ENCODE results near the gene S100PBP.

Gene S100PBP

GRCh38 chr1:32817159-32817814 lies at the start of gene S100PBP, which contains the start of gene YARS1:
Gene S100PBP, plus strand, starts transcription at chr1:32817653. Its CDS starts 8,447 bp downstream, at chr1:32826100.
Gene YARS1, minus strand, starts transcription at chr1:32817358. Its CDS starts 114 bp downstream, at chr1:32817244.
- DNase-seq, result peak; percentile 99 to 100

GRCh38 chr1:32768110-32768850 lies 49.2 kb upstream of the S100PBP start:
- DNase-seq, result no peak

GRCh38 chr1:32769524-32770220 lies 47.8 kb upstream of the S100PBP start:
- DNase-seq, result no peak

GRCh38 chr1:32770221-32770731 lies 47.2 kb upstream of the S100PBP start:
- no peak for DNase-seq

GRCh38 chr1:32770741-32771548 lies 46.5 kb upstream of the S100PBP start:
- no peak for DNase-seq

GRCh38 chr1:32771561-32772280 lies 45.7 kb upstream of the S100PBP start:
- DNase-seq, result no peak

- no peak for DNase-seq
Observed at GRCh38 chr1:32772281-32773017, 45.0 kb upstream of the S100PBP start.

GRCh38 chr1:32773018-32773763 lies 44.3 kb upstream of the S100PBP start:
- peak; percentile 68 to 73 for DNase-seq

- no peak for DNase-seq
Observed at GRCh38 chr1:32773764-32774463, 43.5 kb upstream of the S100PBP start.

- no peak for DNase-seq
Observed at GRCh38 chr1:32774464-32774808, 43.0 kb upstream of the S100PBP start.

GRCh38 chr1:32774950-32775634 lies 42.4 kb upstream of the S100PBP start:
- no peak for DNase-seq

- no peak for DNase-seq
Observed at GRCh38 chr1:32775640-32776337, 41.7 kb upstream of the S100PBP start.

- no peak for DNase-seq
Observed at GRCh38 chr1:32779242-32779641, 38.2 kb upstream of the S100PBP start.

GRCh38 chr1:32780005-32780404 lies 37.4 kb upstream of the S100PBP start:
- DNase-seq, result no peak

GRCh38 chr1:32780628-32781234 lies 36.7 kb upstream of the S100PBP start:
- no peak for DNase-seq

- DNase-seq, result no peak
Observed at GRCh38 chr1:32782086-32782485, 35.4 kb upstream of the S100PBP start.

GRCh38 chr1:32783851-32784250 lies 33.6 kb upstream of the S100PBP start:
- no peak for DNase-seq

GRCh38 chr1:32784817-32785216 lies 32.6 kb upstream of the S100PBP start:
- DNase-seq, result no peak
